Measurements from ENCODE around the gene FANCC.

DNA sequence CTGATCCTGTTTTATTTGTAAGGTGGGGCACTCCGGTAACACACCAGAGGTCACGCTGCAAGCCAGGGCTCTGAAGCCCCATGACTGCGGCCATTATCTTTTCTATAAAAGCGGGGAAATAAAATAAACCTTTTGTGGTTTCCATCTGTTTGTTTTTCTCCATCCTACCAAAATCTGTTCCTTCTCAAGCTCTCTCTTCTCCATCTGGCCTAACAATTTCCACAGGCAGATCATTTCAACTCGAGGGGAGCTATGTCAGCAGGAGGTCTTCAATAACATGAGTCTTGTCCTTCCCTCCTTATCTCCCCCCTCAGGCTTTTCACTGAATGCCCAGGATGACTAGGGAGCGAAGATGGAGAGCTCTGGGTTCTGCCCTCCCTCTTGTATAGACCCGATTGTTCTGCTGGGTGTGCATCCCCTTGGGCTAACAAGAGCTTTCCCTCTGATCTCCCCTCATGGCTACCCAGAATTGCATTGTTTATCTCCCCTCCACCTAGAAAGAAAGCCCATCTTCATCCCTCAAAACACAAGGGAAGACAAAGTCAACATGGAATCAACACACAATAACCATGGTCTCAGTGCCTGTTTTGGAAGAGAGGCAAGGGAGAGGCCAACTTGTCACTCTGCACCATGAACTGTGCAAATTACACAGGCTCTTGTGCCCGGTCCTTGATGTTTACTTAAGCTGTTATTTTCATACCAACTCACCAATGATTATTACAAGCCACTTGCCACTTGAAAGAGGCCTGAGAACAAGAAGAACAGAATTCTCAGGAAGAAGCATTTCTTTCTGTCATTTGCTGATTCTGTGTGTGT, 187.8 kb downstream of the FANCC start:
- TF ChIP-seq, protein P1, sequence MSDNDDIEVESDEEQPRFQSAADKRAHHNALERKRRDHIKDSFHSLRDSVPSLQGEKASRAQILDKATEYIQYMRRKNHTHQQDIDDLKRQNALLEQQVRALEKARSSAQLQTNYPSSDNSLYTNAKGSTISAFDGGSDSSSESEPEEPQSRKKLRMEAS (IDR thresholded peaks at IDR 0.05): no peak
- TF ChIP-seq, protein P2, sequence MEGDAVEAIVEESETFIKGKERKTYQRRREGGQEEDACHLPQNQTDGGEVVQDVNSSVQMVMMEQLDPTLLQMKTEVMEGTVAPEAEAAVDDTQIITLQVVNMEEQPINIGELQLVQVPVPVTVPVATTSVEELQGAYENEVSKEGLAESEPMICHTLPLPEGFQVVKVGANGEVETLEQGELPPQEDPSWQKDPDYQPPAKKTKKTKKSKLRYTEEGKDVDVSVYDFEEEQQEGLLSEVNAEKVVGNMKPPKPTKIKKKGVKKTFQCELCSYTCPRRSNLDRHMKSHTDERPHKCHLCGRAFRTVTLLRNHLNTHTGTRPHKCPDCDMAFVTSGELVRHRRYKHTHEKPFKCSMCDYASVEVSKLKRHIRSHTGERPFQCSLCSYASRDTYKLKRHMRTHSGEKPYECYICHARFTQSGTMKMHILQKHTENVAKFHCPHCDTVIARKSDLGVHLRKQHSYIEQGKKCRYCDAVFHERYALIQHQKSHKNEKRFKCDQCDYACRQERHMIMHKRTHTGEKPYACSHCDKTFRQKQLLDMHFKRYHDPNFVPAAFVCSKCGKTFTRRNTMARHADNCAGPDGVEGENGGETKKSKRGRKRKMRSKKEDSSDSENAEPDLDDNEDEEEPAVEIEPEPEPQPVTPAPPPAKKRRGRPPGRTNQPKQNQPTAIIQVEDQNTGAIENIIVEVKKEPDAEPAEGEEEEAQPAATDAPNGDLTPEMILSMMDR (IDR thresholded peaks at IDR 0.05; ENCODE audit: low read depth, low read length, missing input control): no peak

Data from liver (tissue), 2 donors.